Measurements from ENCODE around the gene GIMAP4.

DNA sequence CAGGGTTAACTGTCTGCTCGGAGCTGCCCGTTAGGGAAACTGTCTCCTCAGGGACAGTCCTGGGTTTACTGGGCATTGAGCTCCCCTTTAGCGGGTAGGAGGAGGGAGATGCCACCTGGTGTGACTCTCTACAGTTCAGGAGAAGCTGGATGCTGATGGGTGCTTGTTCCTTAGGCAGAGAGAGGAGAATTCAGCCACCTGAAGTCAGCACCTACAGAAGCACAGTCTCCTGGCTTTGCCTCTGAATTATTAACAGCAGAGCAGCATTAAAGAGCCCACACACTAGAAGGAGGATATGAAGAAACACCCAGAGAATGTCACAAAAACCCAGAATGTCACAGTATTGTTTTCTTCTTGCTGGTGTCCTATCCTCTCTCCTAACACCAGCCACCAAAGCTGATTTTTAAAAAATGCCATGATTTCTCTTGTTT, 696 bp downstream of the GIMAP4 start:
- TF ChIP-seq, protein P1, sequence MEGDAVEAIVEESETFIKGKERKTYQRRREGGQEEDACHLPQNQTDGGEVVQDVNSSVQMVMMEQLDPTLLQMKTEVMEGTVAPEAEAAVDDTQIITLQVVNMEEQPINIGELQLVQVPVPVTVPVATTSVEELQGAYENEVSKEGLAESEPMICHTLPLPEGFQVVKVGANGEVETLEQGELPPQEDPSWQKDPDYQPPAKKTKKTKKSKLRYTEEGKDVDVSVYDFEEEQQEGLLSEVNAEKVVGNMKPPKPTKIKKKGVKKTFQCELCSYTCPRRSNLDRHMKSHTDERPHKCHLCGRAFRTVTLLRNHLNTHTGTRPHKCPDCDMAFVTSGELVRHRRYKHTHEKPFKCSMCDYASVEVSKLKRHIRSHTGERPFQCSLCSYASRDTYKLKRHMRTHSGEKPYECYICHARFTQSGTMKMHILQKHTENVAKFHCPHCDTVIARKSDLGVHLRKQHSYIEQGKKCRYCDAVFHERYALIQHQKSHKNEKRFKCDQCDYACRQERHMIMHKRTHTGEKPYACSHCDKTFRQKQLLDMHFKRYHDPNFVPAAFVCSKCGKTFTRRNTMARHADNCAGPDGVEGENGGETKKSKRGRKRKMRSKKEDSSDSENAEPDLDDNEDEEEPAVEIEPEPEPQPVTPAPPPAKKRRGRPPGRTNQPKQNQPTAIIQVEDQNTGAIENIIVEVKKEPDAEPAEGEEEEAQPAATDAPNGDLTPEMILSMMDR (IDR thresholded peaks at IDR 0.05; ENCODE audit: low read depth, low read length) = no peak
- TF ChIP-seq POLR2A (IDR thresholded peaks at IDR 0.05; ENCODE audit: extremely low read depth, insufficient read length) = no peak

Data from NB4 (cell line).